Muscle of back (tissue), 13 donors: ENCODE measurements around the gene RNF222. TPM values are rescaled to one million over a fixed set of nuclear protein-coding genes. Genes with fewer than 3 reads are reported as not detected.
A peak's percentile ranks its signal among the peaks of the same experiment; 100 is the strongest.

ENCODE experiments used
- DNase-seq, 3 donors: peaks; one replicate each; pipeline versions ENCODE4 v3.0.0 to v3.0.0-alpha.2; 2013
- long read RNA-seq, 9 donors: transcript quantifications; one replicate each; lab custom pipeline, GENCODE V29; 2026
- polyA plus RNA-seq, 10 donors: library from polyadenylated mRNA; unstranded; fragments of 120-200 nt; gene quantifications; one replicate each; pipeline ENCODE4 v1.2.1, GENCODE V29; 2013; ENCODE audit not compliant: insufficient read length in 10 of 10

Gene RNF222, protein sequence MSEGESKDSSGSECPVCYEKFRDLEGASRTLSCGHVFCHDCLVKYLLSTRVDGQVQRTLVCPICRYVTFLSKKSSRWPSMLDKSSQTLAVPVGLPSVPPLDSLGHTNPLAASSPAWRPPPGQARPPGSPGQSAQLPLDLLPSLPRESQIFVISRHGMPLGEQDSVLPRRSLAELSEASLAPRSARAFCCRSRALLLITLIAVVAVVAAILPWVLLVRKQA
- under 1 TPM in 5 of 10 donors, not detected in 5; 0.07 to 0.12 (median 0.08) TPM for polyA plus RNA-seq
- long read RNA-seq, donor 1 = 0 reads
- long read RNA-seq, donor 2 = 0 reads
- long read RNA-seq, donor 3 = 0 reads
- long read RNA-seq, donor 4 = 0 reads
- long read RNA-seq, donor 5 = 0 reads
- long read RNA-seq, donor 6 = 0 reads
- long read RNA-seq, donor 7 = 0 reads
- long read RNA-seq, donor 8 = 0 reads
- long read RNA-seq, donor 9 = 0 reads

DNA sequence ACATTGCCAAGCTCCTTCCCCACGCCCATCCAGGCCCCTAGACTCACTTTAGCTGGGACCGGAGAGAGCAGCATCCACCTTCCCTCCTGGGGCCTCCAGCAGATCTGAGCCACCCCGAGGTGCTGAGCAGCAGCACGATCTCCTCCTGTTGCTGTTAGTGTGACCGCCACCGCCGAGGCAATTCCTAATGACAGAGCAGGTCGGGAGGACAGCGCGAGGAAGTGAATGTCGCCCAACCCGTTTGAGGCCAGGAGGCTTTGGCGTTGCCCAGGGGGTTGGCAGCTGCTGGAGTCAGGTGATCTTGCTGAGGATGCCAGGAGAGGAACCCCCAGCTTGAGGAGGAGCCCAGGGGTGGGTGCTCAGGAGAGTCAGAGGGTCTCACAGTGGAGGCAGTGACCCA is at the start of gene RNF222:
TSS of gene RNF222 (minus strand) at position 192 of the 400 bp plus-strand sequence. CDS start 4,366 bp downstream, outside the sequence.
- no peak for DNase-seq

DNA sequence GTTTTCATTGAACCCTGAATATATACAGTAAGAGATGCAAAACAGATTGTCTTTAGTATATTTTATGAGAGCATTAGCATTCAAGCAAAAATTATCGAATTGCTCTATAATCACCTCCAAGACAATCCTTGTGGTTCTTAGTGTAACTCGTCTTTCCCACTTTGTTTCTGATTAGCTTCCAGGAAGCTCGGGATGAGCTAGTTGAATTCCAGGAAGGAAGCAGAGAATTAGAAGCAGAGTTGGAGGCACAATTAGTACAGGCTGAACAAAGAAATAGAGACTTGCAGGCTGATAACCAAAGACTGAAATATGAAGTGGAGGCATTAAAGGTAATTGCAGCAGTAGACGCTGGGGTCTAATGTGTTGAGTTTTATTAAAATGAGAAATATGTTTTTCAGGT is 47.9 kb upstream of the RNF222 start:
- DNase-seq = no peak

DNA sequence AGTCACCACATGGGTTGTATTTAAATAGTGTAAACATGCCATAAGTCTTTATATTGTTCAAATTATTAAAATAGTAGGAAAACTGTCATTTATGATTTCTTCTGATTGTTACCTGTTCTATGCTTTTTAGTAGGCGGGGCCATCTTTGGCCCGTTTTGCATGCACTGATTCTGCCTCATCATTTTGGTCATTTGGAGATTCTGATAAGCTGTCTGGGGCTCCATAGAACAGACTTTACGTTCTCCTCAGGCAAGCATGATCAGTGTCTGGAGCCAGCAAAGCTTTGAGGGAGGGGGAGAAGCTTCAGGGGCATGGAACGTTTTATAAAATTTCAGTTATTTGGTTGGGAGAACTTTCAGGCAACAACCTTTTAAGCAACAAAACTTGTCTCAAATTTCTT is 46.9 kb upstream of the RNF222 start:
- DNase-seq = no peak

DNA sequence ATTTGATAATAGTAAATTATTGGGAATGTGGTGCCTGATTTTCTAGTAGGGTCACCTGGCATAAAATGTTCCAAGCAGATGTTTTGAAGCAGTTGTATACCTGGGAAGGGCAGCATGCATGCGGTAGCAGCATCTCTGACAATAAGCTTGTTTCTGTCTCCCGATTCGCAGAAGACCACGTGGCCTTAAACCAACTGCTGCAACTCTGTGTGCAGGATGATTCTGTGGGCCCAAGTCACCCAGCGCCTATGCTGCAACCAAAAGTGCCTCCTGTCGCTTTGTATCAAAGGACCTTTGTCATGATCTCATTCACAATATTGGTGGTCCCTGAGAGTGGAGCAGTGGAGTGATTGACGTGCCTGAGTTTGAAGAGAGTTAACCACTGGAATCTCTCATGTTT is 46.1 kb upstream of the RNF222 start:
- no peak for DNase-seq

DNA sequence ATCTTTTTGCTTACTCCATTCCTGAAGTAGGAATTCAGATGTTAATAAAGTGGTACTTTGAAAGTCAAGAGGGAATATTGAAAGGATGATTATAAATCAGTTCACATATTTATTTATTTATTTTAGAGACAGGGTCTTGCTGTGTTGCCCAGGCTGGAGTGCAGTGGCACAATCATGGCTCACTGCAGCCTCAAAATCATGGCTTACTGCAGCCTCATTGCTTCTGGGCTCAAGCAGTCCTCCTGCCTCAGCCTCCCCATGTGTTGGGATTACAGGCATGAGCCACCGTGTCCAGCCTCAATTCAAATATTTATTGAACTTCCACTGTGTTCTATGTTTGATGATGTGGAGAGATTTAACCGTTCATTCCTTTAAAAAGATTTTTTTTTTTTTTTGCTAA is 44.7 kb upstream of the RNF222 start:
- DNase-seq = no peak

DNA sequence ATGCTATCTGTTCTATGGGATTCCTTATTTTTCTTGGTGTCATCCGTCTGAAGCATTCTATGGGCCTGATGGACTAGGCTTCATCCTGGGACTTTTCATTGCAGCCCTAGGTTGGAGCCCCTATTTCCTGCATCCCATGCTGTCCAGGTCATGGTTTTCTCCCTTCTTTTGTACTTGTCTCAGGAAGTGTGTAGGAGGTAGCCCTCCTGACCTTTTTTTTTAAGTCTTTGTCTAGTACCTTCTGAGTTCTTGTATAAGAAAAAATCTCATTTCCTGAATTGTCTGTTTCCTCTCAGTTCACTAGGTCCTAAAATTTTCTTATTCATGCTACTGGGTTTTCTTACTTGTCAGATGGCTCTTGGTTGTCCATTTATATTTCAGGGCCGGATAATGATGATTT is 44.1 kb upstream of the RNF222 start:
- no peak for DNase-seq

DNA sequence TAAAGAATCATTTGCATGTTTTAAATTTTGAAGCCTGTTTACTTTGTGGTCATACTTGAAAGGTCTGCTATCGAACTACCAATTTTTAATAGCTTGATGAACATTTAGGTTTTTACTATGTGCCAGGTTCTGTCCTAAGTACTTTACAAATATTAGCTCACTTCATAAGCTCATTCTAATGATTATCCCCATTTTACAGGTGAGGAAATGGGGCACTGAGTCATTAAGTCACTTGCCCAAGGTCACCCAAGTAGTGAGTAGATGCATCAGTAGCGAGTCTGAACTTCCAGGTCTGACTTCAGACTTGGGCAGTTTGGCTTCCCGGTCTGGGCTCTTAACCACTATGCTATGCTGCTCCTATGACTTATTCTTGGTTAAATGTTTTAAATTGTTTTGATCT is 42.1 kb upstream of the RNF222 start:
- no peak for DNase-seq

DNA sequence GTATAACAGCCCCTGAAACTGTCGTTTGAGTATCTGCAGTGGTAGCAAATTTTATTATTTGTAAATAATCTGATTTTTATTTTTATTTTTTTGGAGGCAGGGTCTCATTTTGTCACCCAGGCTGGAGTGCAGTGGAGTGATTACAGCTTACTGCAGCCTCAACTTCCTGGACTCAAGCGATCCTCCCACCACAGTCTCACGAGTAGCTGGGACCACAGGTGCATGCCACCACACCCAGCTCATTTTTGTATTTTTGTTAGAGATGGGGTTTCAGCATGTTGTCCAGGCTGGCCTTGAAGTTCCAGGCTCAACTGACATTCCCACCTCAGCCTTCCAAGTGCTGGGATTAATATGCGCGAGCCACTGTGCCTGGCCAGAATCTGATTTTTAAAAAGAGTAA is 40.8 kb upstream of the RNF222 start:
- no peak for DNase-seq

DNA sequence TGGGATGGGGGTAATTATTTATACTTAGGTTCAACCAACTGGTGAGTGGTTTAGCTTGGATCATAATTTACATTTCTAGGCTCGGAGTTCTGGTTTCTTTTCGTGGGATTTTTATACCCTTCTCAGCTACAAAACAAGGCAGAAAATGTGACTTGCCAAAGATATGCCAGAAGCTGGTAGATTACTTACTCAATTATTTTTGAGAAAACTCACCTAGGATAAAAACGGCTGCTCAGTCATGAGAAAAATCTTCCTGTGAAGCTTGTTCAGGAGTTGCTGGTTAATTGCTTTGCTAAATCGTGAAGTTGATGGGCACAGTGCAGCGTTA is 39.2 kb upstream of the RNF222 start:
- DNase-seq = no peak

DNA sequence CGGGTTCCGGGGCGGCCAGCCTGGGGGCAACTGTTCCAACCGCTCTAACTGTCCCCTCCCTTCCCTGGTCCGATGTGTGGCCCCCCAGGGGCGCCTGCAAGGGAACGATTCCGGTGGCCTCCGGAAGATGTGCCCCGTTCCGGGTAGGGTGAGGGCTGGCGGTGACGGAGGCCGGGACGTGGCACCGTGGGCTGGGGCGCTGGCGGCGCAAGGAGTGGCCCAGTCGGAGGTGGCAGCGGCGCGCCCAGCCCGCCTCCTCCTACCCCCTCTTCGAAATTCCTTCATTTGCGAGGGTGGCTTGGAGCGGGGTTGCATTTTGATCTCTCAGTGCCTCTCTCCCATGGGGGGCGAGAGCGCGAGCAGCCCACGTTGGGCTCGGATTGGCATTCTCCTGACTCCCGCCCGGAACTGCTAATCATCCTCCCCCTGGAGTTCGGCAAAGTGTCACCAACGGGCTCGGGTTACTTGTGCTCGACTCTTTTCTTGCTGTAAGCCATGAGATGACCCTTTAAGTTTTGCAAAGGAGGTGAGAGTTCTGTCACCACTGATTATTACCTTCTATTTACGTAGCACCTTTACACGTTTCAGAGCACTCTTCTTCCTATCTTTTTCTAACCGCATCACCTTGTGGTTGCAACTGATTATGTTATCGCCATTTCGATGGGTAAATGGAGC is 38.7 kb upstream of the RNF222 start:
- DNase-seq = peak; percentile 44 to 84 (median 57)

DNA sequence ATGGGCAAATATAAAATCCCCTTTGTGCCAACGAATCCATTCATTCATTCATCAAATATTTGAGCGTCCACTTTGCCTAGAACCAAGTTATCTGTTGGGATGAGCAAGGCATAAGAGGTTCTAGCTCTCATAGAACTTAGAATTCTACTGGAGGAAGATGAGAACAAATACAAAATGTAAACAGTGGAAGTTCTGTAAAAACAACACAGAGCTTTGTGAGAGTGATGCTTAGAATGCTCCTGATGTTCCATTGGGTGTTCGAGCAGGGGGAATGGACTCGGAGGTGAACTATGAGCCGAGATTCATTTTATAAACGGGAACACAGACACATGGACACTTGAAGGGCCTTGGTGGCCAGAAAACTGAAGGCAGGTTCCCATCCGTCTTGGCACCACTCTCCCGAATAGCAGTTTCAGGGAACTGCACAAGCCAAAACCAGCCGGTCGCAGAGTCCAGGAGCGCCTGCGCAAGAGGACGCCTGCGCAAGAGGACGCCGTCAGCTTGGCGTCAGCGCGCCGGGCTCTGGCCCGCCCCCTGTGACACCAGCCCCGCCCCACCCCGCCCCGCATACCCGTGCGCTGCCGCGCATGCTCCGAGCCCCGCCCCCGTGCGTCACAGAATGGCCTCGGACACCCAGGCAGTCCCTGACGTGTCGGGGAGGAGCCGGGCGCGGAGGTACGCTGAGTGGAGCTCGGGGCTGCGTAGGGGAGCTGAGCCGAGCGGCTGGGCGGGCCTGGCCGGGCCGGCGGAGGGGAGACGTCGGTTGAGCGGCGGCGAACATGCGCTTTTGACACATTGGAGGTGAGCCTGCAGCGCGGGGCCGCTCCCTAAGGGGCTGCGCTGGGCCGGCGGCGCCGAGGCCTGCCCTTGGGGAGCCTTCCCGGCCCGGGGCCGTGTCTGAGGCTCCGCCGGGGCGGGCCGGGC is 37.9 kb upstream of the RNF222 start, which contains the start of gene NDEL1:
TSS of gene NDEL1 (plus strand) at position 640 of the 924 bp plus-strand sequence. CDS start 8,388 bp downstream, outside the sequence.
- peak; percentile 98 to 99 (median 99) for DNase-seq

DNA sequence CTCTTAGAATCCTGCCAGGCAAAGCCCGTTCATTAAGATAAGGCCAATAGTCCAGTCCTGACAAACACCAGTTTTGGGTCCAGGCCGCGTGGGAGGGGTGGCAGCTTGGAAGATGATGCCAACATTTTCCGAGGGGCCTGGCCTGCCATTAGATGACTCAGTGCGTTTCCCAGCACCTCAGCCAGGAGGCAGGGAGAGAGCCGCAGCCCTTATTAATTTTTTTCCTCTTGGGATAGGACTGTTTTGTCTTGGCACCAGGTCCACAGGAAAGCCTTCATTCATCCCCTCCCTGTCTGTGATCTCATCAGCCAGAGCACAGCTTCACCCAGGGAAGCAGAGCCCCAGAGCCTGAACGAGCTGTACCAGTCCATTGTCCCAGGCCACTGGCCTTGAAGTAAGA is 33.3 kb upstream of the RNF222 start:
- no peak for DNase-seq

DNA sequence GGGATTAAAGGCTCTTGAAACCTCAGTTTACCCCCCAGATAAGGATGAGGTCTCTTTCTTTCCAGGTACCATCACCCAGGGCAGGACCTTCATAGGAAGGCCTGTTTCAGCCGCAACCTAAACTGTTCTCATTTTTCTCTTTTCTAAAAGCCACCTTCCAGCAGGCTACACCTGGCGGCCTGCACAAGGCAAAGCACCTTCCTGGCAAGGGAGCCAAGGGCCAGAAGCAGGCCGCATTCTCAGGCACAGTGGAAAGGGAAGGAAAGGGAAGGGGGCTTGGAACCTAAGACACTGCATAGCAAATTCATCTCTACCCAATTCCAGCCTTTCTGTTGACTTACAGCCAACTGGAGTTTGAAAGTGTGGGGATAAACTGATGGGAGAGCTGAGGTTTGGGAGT is 29.2 kb upstream of the RNF222 start:
- no peak for DNase-seq

DNA sequence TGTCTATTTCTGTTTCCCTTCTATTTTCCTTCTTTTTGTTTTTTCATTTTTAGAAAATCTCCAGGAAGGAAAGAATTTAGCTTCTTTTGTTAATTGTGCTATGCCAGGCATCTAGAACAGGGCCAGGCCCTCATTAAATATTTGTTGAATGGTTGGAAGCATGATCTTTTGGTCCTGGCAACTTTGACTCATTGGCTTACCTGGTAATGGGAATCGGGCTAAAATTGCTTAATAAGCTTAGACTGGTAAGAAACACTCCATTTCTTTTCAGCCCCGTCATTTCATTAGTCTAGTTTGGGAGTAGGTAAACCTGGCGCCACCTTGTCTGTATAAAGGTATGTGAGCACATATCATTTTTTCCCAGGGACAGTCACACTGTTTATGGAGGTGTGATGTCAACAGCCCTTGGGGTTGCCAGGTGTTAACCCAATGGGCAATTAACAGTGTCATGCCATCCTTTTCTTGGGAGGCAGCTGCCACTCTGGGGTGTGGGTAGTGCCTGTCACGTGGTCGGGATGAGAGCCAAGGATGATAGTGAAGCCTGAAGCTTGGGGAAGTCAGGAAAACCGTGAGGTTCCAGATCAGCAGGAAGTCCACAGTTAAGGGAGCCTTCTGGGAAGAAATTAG is 28.6 kb upstream of the RNF222 start:
- DNase-seq = no peak

DNA sequence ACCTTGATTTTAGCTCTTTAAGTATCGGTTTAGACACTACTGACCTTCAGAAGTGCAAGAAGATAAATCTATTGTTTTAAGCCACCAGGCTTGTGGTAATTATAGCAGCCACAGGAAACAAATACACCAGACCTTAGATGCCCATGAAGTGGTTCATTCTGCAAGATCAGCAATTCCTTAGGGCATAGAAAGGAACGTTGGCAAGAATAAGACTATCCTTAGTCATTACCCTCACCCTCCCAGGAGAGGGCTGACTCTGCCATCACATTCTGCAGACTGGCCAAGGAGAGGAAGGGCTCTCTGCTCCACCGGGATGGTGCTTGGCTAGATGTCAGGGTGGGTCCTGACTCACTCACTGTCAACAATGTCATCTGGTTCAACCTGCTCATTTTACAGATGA is 23.9 kb upstream of the RNF222 start:
- DNase-seq = no peak

DNA sequence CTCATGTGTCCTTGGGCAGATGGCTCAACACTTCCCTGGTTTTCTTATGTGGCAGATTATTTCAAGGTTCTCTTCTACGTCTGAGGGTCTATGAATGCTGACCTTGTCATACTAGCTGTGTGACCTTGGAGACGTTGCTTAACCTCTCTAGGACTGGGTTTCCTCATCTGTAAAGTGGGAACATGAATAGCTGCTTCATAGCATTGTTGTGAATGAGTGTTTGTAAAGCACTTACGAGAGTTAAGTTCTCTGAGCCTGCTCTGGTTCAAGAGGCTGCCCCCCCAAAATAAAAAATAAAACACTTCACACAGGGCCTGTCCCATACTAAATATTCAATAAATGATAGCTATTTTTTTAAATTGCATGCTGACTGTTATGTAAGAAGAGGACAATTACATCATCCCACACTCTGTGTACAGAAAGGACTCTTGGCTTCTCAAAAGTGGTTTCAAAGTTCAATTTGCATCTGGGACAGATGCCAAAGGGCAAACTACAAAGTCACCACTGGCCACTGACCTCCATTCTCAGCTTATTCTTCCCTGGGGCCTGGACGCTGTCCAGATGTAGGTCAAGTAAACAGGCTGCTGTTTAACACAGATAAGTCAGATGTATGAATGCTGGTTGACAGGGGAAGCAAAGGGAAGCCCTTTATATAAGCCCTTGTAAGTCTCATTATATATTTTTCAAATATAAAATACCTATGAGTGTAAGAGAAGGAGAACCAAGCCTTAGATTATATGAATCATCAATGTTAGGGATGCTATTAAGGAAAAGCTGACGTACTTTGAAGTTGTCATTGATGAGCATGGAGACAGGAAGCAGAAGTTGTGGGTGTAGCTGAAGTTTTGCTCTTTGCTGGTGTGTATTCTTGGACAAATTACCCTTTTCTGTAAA is 22.7 kb upstream of the RNF222 start:
- DNase-seq = peak; percentile 18 to 59 (median 46)

DNA sequence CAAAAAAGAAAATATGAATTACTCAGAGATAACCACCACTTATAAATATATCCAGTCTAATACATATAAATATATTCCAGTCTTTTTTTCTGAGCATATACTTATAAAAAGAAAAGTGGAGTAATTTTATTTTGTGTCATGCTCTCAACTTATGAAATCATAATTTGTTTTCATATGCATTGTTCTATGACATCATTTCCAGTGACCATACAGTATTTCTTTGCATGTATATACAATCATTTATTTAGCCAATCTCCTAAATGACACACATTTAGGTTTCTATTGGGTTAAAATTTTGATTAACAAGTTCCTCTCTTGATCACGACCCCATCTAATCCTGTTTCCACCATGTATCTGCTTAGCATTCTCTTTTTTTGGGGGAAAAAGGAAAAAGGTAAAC is 21.7 kb upstream of the RNF222 start:
- no peak for DNase-seq

DNA sequence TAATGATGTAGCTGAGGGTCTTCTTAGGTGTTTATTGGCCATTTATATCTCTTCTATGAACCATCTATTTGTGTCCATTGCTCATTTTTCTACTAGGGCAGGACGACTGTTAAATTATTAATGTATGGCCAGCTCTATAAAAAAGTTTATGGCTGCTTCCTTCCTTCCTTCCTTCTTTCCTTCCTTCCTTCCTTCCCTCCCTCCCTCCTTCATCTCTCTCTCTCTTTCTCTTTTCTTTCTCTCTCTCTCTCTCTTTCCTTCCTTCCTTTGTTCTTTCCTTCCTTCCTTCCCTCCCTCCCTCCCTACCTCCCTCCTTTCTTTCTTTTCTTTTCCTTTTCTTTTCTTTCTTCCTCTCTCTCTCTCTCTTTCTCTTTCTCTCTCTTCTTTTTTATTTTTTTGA is 20.8 kb upstream of the RNF222 start:
- DNase-seq = no peak

DNA sequence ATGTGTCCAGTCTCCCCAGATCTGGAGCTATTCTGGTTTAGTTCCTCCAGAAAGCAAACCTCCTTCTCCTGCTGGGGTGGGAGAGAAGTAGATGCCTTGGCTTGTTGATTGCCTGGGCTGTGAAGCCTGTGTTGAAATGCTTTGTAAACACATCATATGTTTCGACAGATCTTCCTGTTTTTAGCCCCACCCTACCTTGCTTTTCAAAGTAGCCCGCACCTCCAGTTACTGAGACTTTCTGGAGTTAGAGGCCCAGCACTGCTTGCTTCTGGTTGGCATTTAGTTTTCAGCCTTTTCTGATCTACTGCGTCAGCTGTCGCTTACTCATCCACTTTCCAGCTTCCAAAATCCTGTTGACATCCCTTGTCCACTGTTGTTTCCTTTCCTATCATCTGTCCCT is 20.2 kb upstream of the RNF222 start:
- no peak for DNase-seq

DNA sequence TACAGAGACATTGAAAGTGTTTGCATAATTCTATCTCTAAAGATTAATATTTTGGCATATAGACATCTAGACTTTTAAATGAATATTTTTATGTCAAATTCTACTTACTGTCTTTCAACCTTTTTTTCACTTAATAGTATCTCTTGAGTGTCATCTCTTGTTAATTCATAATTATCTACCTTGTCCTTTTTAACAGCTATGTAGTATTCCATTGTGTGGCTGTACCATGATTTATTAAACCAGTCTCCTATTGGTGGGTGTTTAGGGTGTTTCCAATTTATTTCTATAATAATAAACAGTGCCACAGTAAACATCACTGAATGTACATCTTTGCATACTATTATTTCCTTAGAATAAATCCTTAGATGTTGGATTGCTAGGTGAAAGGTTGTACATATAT is 16.3 kb upstream of the RNF222 start:
- no peak for DNase-seq

DNA sequence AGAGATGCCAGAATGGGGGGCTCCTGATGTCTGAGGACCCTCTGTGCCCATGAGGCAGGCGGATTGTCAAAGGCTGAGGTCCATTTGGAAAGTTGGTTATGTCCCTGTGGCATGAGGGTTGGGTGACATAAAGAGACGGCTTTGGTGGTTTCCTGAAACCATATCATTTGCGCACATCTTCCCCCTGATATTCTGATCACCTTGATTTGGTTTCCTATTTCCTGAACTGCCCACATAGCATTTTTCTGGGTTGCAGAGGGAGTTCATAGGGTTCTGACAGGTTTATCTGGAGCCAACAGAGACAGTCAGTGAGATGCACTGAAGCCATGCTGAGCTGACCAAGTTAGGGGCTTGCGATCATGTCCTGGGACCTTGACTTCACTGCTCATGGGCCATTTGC is 15.7 kb upstream of the RNF222 start:
- DNase-seq = no peak
